Upper lobe of left lung (tissue), 6 donors: Measurements from ENCODE around the gene SMOC1. TPM values are rescaled to one million over a fixed set of nuclear protein-coding genes. Genes with fewer than 3 reads are reported as not detected.

ENCODE experiments used
- ATAC-seq, 2 donors: fragments of 200-7000 bp; cut with Tn5 transposase; one replicate each; pipeline ENCODE4 v1.9.1; 2022; ENCODE audit warnings: mild to moderate bottlenecking in 2 of 2, moderate library complexity in 2 of 2; ENCODE audit not compliant: low FRiP score in 2 of 2
- DNase-seq, 2 donors: peaks; one replicate each; pipeline ENCODE4 v3.0.0-alpha.2; 2019 to 2020
- H3K27ac ChIP-seq, 4 donors: fragments of 200-600 bp; sonication (generic); one replicate each; pipeline ENCODE4 v1.5.1; 2016 to 2019
- H3K27me3 ChIP-seq, 4 donors: fragments of 200-600 bp; sonication (generic); one replicate each; pipeline ENCODE4 v1.5.1; 2017 to 2019
- H3K36me3 ChIP-seq, 4 donors: fragments of 200-600 bp; sonication (generic); one replicate each; pipeline ENCODE4 v1.5.1; 2016 to 2019
- H3K4me1 ChIP-seq, 4 donors: fragments of 200-600 bp; sonication (generic); one replicate each; pipeline ENCODE4 v1.5.1; 2018 to 2019
- H3K4me3 ChIP-seq, 4 donors: fragments of 200-600 bp; sonication (generic); one replicate each; pipeline ENCODE4 v1.5.1; 2017 to 2019; ENCODE audit warnings: mild to moderate bottlenecking in 2 of 4, moderate library complexity in 1 of 4
- H3K9me3 ChIP-seq, 4 donors: fragments of 200-600 bp; sonication (generic); one replicate each; pipeline ENCODE4 v1.5.1; 2018 to 2019
- CTCF ChIP-seq, 6 experiments: fragments of 450-650 bp in 4 of 6; fragments of 200-600 bp in 2 of 6; sonication (generic) in 2 of 6; IDR thresholded peaks; one replicate each; pipeline ENCODE4 v1.5.1; 2016 to 2019; ENCODE audit warnings: antibody characterized with exemption in 6 of 6
- EP300 ChIP-seq, 4 donors: sonication (generic); formaldehyde crosslinking; IDR thresholded peaks; one replicate each; pipeline ENCODE4 v1.5.1; 2017; ENCODE audit warnings: antibody characterized with exemption in 4 of 4, control low read depth in 2 of 4
- POLR2A ChIP-seq, 4 donors: fragments of 450-650 bp; IDR thresholded peaks; one replicate each; pipeline ENCODE4 v1.5.1; 2016 to 2017; ENCODE audit warnings: antibody characterized with exemption in 4 of 4, mild to moderate bottlenecking in 2 of 4
- POLR2AphosphoS5 ChIP-seq, 2 donors: sonication (generic); formaldehyde crosslinking; IDR thresholded peaks; one replicate each; pipeline ENCODE4 v1.5.1; 2017; ENCODE audit warnings: antibody characterized with exemption in 2 of 2
- WGBS, 2 donors: methylation state at CpG; one replicate each; pipeline ENCODE4 v1.1.5; 2017 to 2018; 5-methylcytosine and 5-hydroxymethylcytosine counted together
- total RNA-seq, 6 donors: library from RNA; depleted of rRNA in 4 of 6; stranded (reverse); fragments of >200 nt in 4 of 6; gene quantifications; one replicate each; pipeline versions ENCODE4 v1.1.0 to v1.2.1, GENCODE V29; 2016 to 2021
- donor health status: DM: no; HTN: no; CAD: no; lungs with moderate emphysema.
- donor health status: DM: no; HTN: yes; CAD: no; lungs with severe emphysema.

SMOC1 gene
- total RNA-seq, 6 donors from 2014 or later: 0.22 to 1.3 (median 0.61) TPM; not detected in 1

- ATAC-seq (no peak), DNase-seq (no peak)
- H3K27ac ChIP-seq: no peak overlapping the region
- no peak overlapping the region for H3K4me3 ChIP-seq
- no peaks in the 10 kb centered on the region for H3K4me1 ChIP-seq
- peaks cover 0 to 20% (median 13%) of the 10 kb centered on the region in 4 donors for H3K9me3 ChIP-seq
- H3K27me3 ChIP-seq: no peaks in the 10 kb centered on the region
- H3K36me3 ChIP-seq: no peaks in the 10 kb centered on the region
- TF ChIP-seq CTCF (IDR thresholded peaks at IDR 0.05): no peak
- no peak for TF ChIP-seq POLR2AphosphoS5 (IDR thresholded peaks at IDR 0.05)
- no peak for TF ChIP-seq EP300 (IDR thresholded peaks at IDR 0.05)
- no peak for TF ChIP-seq POLR2A (IDR thresholded peaks at IDR 0.05)
Observed at GRCh38 chr14:69945912-69946311, 66.7 kb downstream of the SMOC1 start.

GRCh38 chr14:69948351-69948750, 69.1 kb downstream of the SMOC1 start:
- ATAC-seq (no peak), DNase-seq (no peak)
- no peaks in the 10 kb centered on the region for H3K27me3 ChIP-seq
- peaks cover 0 to 20% (median 13%) of the 10 kb centered on the region in 4 donors for H3K9me3 ChIP-seq
- H3K27ac ChIP-seq: no peak overlapping the region
- no peaks in the 10 kb centered on the region for H3K36me3 ChIP-seq
- WGBS, 2 donors: 64 to 67% methylated on average over 3 of the region's 3 CpGs
- TF ChIP-seq POLR2AphosphoS5 (IDR thresholded peaks at IDR 0.05) (no peak), CTCF (IDR thresholded peaks at IDR 0.05) (no peak), POLR2A (IDR thresholded peaks at IDR 0.05) (no peak), EP300 (IDR thresholded peaks at IDR 0.05) (no peak)
- H3K4me3 ChIP-seq: no peak overlapping the region
- H3K4me1 ChIP-seq: no peaks in the 10 kb centered on the region

GRCh38 chr14:69951263-69951662, 72.0 kb downstream of the SMOC1 start:
- WGBS, 2 donors: 92 to 94% methylated on average over 3 of the region's 3 CpGs
- no peak for TF ChIP-seq POLR2AphosphoS5 (IDR thresholded peaks at IDR 0.05)
- ATAC-seq: no peak

GRCh38 chr14:69951935-69952334, 72.7 kb downstream of the SMOC1 start:
- TF ChIP-seq EP300 (IDR thresholded peaks at IDR 0.05) (no peak), CTCF (IDR thresholded peaks at IDR 0.05) (no peak), POLR2AphosphoS5 (IDR thresholded peaks at IDR 0.05) (no peak), POLR2A (IDR thresholded peaks at IDR 0.05) (no peak)
- Histone ChIP-seq H3K4me1 (no peaks in the 10 kb centered on the region), H3K27ac (no peak overlapping the region), H3K4me3 (no peak overlapping the region), H3K9me3 (no peaks in the 10 kb centered on the region), H3K27me3 (no peaks in the 10 kb centered on the region), H3K36me3 (no peaks in the 10 kb centered on the region)
- 72 to 91% methylated on average over 9 of the region's 9 CpGs for WGBS, 2 donors
- DNase-seq (peak in 1 of 2 donors; percentile 57), ATAC-seq (no peak)

More at GRCh38 chr14:69951263-69951662, 72.0 kb downstream of the SMOC1 start:
- Histone ChIP-seq H3K4me3 (no peak overlapping the region), H3K4me1 (no peaks in the 10 kb centered on the region), H3K36me3 (no peaks in the 10 kb centered on the region), H3K27me3 (no peaks in the 10 kb centered on the region), H3K27ac (no peak overlapping the region), H3K9me3 (peaks cover 0 to 5% (median 2%) of the 10 kb centered on the region in 4 donors)
- no peak for DNase-seq

GRCh38 chr14:69953266-69953915, 74.2 kb downstream of the SMOC1 start:
- Histone ChIP-seq H3K4me1 (no peaks in the 10 kb centered on the region), H3K4me3 (no peak overlapping the region), H3K27me3 (no peaks in the 10 kb centered on the region), H3K36me3 (no peaks in the 10 kb centered on the region), H3K9me3 (no peaks in the 10 kb centered on the region), H3K27ac (no peak overlapping the region)
- ATAC-seq (no peak), DNase-seq (no peak)
- TF ChIP-seq CTCF (IDR thresholded peaks at IDR 0.05): no peak
- no peak for TF ChIP-seq POLR2A (IDR thresholded peaks at IDR 0.05)
- TF ChIP-seq POLR2AphosphoS5 (IDR thresholded peaks at IDR 0.05): no peak
- TF ChIP-seq EP300 (IDR thresholded peaks at IDR 0.05): no peak
- 77 to 81% methylated on average over 9 to 16 of the region's 16 CpGs for WGBS, 2 donors
